Measurements from ENCODE around the gene SLC30A7. TPM values are rescaled to one million over a fixed set of nuclear protein-coding genes. Genes with fewer than 3 reads are reported as not detected.
A peak's percentile ranks its signal among the peaks of the same experiment; 100 is the strongest.

SLC30A7 gene
- total and polyA plus RNA-seq, 2 of the 13 experiments (the other 11 are each of a cell fraction or from before 2014, with no cell fraction given) = 8.3 to 40.8 TPM

- no peak for TF ChIP-seq ZNF609 (CRISPR knock-in tag; IDR thresholded peaks at IDR 0.05; ENCODE audit: borderline replicate concordance)
- TF ChIP-seq RFXANK (CRISPR knock-in tag; IDR thresholded peaks at IDR 0.05) = no peak
- TF ChIP-seq HINFP (CRISPR knock-in tag; IDR thresholded peaks at IDR 0.05; ENCODE audit: low read depth) = no peak
- no peak for TF ChIP-seq PHF21A (CRISPR knock-in tag; IDR thresholded peaks at IDR 0.05)
- no peak for TF ChIP-seq HNRNPLL (IDR thresholded peaks at IDR 0.05; ENCODE audit: low read depth, low read length, poor library complexity, severe bottlenecking)
- TF ChIP-seq NR3C1 (CRISPR knock-in tag; IDR thresholded peaks at IDR 0.05) = no peak
- no peak for TF ChIP-seq ASH2L (IDR thresholded peaks at IDR 0.05; ENCODE audit: insufficient read length, low read depth, low read length)
- TF ChIP-seq TIGD3 (CRISPR knock-in tag; IDR thresholded peaks at IDR 0.05; ENCODE audit: borderline replicate concordance) = no peak
- 0 out of 2 replicates have a peak, but pooled peaks have one; percentile 24 for TF ChIP-seq ZNF7 (CRISPR knock-in tag; IDR thresholded peaks at IDR 0.05)
- TF ChIP-seq FOXJ3 (CRISPR knock-in tag; IDR thresholded peaks at IDR 0.05; ENCODE audit: borderline replicate concordance) = no peak
- no peak for TF ChIP-seq REPIN1 (CRISPR knock-in tag; IDR thresholded peaks at IDR 0.05; ENCODE audit: borderline replicate concordance, low read depth)
- no peak for TF ChIP-seq U2AF2 (IDR thresholded peaks at IDR 0.05; ENCODE audit: low read depth, low read length)
- TF ChIP-seq ZNF382 (CRISPR knock-in tag; IDR thresholded peaks at IDR 0.05; ENCODE audit: borderline replicate concordance) = no peak
- TF ChIP-seq ZNF143 (CRISPR knock-in tag; IDR thresholded peaks at IDR 0.05) = no peak
- TF ChIP-seq ZNF580 (CRISPR knock-in tag; IDR thresholded peaks at IDR 0.05; ENCODE audit: borderline replicate concordance, low read depth) = no peak
- TF ChIP-seq ZNF766 (CRISPR knock-in tag; IDR thresholded peaks at IDR 0.05; ENCODE audit: borderline replicate concordance) = no peak
- TF ChIP-seq ZNF788 (CRISPR knock-in tag; IDR thresholded peaks at IDR 0.05; ENCODE audit: borderline replicate concordance) = no peak
- TF ChIP-seq SSRP1 (CRISPR knock-in tag; IDR thresholded peaks at IDR 0.05) = no peak
- no peak for TF ChIP-seq SIX1 (CRISPR knock-in tag; IDR thresholded peaks at IDR 0.05; ENCODE audit: borderline replicate concordance)
- TF ChIP-seq SNRNP70 (IDR thresholded peaks at IDR 0.05; ENCODE audit: low read depth, low read length) = no peak
- 0 out of 2 replicates have a peak, but pooled peaks have one; percentile 13 for TF ChIP-seq HNF4G (IDR thresholded peaks at IDR 0.05; ENCODE audit: borderline replicate concordance, low read depth, low read length)
- no peak for TF ChIP-seq HNF4G (CRISPR knock-in tag; IDR thresholded peaks at IDR 0.05; ENCODE audit: borderline replicate concordance, low read depth)
- TF ChIP-seq FOSL2 (CRISPR knock-in tag; IDR thresholded peaks at IDR 0.05) = no peak
- TF ChIP-seq CBX1 (IDR thresholded peaks at IDR 0.05; ENCODE audit: low read depth) = no peak
- TF ChIP-seq CEBPB (IDR thresholded peaks at IDR 0.05; ENCODE audit: borderline replicate concordance, low read depth, low read length) = no peak
Measured at GRCh38 chr1:100904528-100904927, 8.6 kb downstream of the SLC30A7 start (continued).
